ENCODE data around the gene VSX1.

The VSX1 gene

GRCh38 chr20:25082498-25082873 lies 545 bp upstream of the VSX1 start:
- Histone ChIP-seq H3K9me3 (ENCODE audit: control insufficient read depth, insufficient read depth, low read depth, low read length) (no peaks in the 10 kb centered on the region), H3K4me1 (ENCODE audit: control insufficient read depth, insufficient read depth, low read length) (no peaks in the 10 kb centered on the region), H3K36me3 (ENCODE audit: control insufficient read depth in 2 of 2, insufficient read depth in 1 of 2, low read length in 2 of 2) (no peaks in the 10 kb centered on the region), H3K27ac (ENCODE audit: extremely low read depth, low read depth, low read length) (no peak overlapping the region), H3K4me3 (ENCODE audit: low read depth, low read length) (no peak overlapping the region)
- CTCF ChIA-PET = no interaction called here
- TF ChIP-seq REST (tag by site-specific recombination; IDR thresholded peaks at IDR 0.05) = no peak
- POLR2A ChIA-PET = no interaction called here

DNA sequence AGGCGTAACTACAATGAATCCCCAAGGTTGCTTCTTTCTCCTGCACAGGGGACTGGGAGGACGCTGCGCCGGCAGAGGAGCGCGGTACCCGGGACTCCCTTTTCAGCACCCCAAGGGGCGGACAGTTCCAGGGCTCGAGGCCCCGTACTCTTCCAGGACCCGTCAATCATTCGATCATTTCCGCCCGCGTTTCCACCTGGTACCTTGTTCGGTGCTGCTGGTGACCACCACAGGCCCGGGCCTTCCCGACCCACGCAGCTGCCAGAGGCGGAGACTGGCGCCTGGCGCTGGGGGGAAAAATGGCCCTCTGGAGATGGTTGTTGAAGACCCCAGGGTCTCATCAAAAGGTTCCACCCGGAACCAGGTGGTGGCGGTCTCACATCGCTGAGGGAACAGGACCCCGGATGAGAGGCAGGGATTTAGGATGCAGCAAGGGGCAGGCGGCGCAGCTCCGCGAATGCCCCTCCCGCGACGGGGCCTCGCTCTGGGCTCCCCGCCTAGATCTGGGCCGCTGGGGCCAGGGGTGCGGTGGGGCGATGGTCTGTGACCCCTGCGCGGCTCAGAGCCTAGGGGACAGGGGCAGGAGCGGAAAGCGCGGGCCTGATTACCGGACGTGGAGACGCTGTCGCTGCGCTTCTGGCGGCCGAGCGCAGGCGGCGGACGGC lies 744 bp downstream of the VSX1 start:
- no peaks in the 10 kb centered on the region for H3K36me3 ChIP-seq (ENCODE audit: control insufficient read depth in 2 of 2, insufficient read depth in 1 of 2, low read length in 2 of 2)
- no peak overlapping the region for H3K27ac ChIP-seq (ENCODE audit: extremely low read depth, low read depth, low read length)
- H3K9me3 ChIP-seq (ENCODE audit: control insufficient read depth, insufficient read depth, low read depth, low read length) = no peaks in the 10 kb centered on the region
- no peak overlapping the region for H3K4me3 ChIP-seq (ENCODE audit: low read depth, low read length)
- peak; percentile 89 for TF ChIP-seq REST (tag by site-specific recombination; IDR thresholded peaks at IDR 0.05)
- TF ChIP-seq GLIS1 (tag by site-specific recombination; IDR thresholded peaks at IDR 0.05) = no peak
- ChIA-PET POLR2A (no interaction called here), CTCF (no interaction called here)
- H3K4me1 ChIP-seq (ENCODE audit: control insufficient read depth, insufficient read depth, low read length) = peaks cover 5% of the 10 kb centered on the region; the same call in 1 of the 2 replicates

DNA sequence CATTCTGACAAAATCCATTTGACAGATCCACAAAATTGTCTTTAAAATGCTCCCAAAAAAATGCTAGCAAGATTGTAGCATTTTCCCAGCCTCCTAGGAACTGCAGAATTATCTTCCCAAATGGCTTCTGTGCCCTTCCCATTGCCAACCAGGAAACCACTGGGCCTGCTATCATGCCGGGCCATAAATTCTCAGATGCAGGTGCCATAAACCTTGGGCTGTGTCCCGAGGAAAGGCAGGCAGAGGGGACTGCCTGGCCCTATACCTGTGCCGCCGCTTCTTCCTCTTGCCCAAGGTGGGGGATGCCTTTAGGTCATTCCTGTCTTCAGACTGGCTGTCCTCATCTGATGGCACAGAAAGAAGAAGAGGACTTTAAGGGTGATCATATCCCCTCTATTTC lies 2.8 kb downstream of the VSX1 start:
- TF ChIP-seq, protein P1, sequence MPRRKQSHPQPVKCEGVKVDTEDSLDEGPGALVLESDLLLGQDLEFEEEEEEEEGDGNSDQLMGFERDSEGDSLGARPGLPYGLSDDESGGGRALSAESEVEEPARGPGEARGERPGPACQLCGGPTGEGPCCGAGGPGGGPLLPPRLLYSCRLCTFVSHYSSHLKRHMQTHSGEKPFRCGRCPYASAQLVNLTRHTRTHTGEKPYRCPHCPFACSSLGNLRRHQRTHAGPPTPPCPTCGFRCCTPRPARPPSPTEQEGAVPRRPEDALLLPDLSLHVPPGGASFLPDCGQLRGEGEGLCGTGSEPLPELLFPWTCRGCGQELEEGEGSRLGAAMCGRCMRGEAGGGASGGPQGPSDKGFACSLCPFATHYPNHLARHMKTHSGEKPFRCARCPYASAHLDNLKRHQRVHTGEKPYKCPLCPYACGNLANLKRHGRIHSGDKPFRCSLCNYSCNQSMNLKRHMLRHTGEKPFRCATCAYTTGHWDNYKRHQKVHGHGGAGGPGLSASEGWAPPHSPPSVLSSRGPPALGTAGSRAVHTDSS (tag by site-specific recombination; IDR thresholded peaks at IDR 0.05) = no peak
- no peak for TF ChIP-seq ZNF660 (tag by site-specific recombination; IDR thresholded peaks at IDR 0.05)
- no peak for TF ChIP-seq ZNF433 (tag by site-specific recombination; IDR thresholded peaks at IDR 0.05; ENCODE audit: low read depth)
- TF ChIP-seq ZNF654 (tag by site-specific recombination; IDR thresholded peaks at IDR 0.05; ENCODE audit: low read depth) = no peak
- Histone ChIP-seq H3K4me3 (ENCODE audit: low read depth, low read length) (no peak overlapping the region), H3K9me3 (ENCODE audit: control insufficient read depth, insufficient read depth, low read depth, low read length) (no peaks in the 10 kb centered on the region), H3K4me1 (ENCODE audit: control insufficient read depth, insufficient read depth, low read length) (peaks cover 5% of the 10 kb centered on the region; the same call in 1 of the 2 replicates), H3K36me3 (ENCODE audit: control insufficient read depth in 2 of 2, insufficient read depth in 1 of 2, low read length in 2 of 2) (no peaks in the 10 kb centered on the region), H3K27ac (ENCODE audit: extremely low read depth, low read depth, low read length) (no peak overlapping the region)
- ChIA-PET POLR2A (no interaction called here), CTCF (interaction anchor here (0.9 kb wide), 1 partner anchor 84 kb away, joined by 3 read pairs; no protein-coding TSS in a partner anchor)

DNA sequence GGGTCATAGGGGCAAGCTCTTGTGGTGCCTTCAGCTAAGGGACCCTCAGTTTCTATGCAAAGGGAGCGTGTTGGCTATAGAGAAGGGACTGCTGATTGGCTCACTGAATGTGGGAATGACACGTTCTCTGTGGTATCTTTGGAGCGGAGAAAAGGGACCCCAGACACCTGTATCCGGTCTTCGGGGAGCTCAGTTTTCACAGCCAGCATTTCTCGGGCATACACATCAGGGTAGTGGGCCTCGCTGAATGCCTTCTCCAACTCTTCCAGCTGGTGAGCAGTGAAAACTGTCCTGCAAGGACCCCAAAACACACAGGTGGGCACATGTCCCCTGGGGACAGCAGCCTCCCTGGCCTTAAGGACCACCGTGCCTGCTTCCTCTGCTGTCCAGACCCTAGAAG lies 3.3 kb downstream of the VSX1 start:
- H3K36me3 ChIP-seq (ENCODE audit: control insufficient read depth in 2 of 2, insufficient read depth in 1 of 2, low read length in 2 of 2) = no peaks in the 10 kb centered on the region
- H3K4me3 ChIP-seq (ENCODE audit: low read depth, low read length) = no peak overlapping the region
- H3K27ac ChIP-seq (ENCODE audit: extremely low read depth, low read depth, low read length) = no peak overlapping the region
- ChIA-PET CTCF (interaction anchor here (0.9 to 1.1 kb wide), 2 partner anchors 51 to 83 kb away, joined by 3 read pairs; no protein-coding TSS in a partner anchor), POLR2A (no interaction called here)
- H3K9me3 ChIP-seq (ENCODE audit: control insufficient read depth, insufficient read depth, low read depth, low read length) = no peaks in the 10 kb centered on the region
- peaks cover 5% of the 10 kb centered on the region; the same call in 1 of the 2 replicates for H3K4me1 ChIP-seq (ENCODE audit: control insufficient read depth, insufficient read depth, low read length)
- TF ChIP-seq GLIS1 (tag by site-specific recombination; IDR thresholded peaks at IDR 0.05) (no peak), ZNF677 (tag by site-specific recombination; IDR thresholded peaks at IDR 0.05) (no peak)
- TF ChIP-seq, protein P2, sequence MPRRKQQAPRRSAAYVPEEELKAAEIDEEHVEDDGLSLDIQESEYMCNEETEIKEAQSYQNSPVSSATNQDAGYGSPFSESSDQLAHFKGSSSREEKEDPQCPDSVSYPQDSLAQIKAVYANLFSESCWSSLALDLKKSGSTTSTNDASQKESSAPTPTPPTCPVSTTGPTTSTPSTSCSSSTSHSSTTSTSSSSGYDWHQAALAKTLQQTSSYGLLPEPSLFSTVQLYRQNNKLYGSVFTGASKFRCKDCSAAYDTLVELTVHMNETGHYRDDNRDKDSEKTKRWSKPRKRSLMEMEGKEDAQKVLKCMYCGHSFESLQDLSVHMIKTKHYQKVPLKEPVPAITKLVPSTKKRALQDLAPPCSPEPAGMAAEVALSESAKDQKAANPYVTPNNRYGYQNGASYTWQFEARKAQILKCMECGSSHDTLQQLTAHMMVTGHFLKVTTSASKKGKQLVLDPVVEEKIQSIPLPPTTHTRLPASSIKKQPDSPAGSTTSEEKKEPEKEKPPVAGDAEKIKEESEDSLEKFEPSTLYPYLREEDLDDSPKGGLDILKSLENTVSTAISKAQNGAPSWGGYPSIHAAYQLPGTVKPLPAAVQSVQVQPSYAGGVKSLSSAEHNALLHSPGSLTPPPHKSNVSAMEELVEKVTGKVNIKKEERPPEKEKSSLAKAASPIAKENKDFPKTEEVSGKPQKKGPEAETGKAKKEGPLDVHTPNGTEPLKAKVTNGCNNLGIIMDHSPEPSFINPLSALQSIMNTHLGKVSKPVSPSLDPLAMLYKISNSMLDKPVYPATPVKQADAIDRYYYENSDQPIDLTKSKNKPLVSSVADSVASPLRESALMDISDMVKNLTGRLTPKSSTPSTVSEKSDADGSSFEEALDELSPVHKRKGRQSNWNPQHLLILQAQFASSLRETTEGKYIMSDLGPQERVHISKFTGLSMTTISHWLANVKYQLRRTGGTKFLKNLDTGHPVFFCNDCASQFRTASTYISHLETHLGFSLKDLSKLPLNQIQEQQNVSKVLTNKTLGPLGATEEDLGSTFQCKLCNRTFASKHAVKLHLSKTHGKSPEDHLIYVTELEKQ (tag by site-specific recombination; IDR thresholded peaks at IDR 0.05; ENCODE audit: borderline replicate concordance) = no peak
- TF ChIP-seq, protein P3, sequence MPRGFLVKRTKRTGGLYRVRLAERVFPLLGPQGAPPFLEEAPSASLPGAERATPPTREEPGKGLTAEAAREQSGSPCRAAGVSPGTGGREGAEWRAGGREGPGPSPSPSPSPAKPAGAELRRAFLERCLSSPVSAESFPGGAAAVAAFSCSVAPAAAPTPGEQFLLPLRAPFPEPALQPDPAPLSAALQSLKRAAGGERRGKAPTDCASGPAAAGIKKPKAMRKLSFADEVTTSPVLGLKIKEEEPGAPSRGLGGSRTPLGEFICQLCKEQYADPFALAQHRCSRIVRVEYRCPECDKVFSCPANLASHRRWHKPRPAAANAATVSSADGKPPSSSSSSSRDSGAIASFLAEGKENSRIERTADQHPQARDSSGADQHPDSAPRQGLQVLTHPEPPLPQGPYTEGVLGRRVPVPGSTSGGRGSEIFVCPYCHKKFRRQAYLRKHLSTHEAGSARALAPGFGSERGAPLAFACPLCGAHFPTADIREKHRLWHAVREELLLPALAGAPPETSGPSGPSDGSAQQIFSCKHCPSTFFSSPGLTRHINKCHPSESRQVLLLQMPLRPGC (tag by site-specific recombination; IDR thresholded peaks at IDR 0.05) = no peak

All from HEK293 (cell line).